ENCODE data around the gene RBM20. TPM values are rescaled to one million over a fixed set of nuclear protein-coding genes. Genes with fewer than 3 reads are reported as not detected.
A peak's percentile ranks its signal among the peaks of the same experiment; 100 is the strongest.
"Not testable (repeated sequence)": the region's sequence is repeated elsewhere in the genome, so short reads cannot be mapped to it uniquely, and the experiment has no call there.

RBM20 gene
- total RNA-seq, 1 donor from 2014 or later, result 2.0 TPM

DNA sequence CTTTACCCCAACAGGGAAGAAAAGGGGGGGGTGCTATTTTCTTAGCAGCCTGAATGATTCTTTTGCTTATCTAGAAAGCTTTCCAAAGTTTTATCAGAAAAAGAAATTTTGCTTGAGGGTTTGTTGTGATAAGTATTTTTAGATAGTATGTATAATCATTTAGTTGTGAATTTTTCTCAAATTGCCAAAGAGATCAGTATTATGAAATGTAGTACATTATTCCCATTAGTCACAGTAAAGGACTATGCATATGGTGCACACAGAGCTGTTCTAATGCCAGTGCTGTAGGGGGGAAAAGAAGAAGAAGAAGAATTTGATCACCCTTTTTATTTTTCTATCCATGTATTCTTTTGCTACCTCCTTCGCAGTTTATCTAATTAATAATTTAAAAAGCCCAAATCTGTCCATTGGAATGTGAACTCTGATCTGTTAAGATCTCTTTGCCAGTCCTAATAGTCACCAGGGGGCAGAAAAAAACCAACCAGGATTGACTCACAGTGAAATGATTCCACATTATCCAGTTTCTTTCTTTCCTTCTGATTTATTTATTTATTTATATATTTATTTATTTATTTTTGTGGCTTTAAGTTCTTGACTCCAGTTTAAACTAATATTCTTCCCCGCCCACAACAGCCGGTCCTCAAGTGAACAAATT lies 4.7 kb downstream of the RBM20 start:
- DNase-seq (ENCODE audit: low read depth in 2 of 2), result no peak

DNA sequence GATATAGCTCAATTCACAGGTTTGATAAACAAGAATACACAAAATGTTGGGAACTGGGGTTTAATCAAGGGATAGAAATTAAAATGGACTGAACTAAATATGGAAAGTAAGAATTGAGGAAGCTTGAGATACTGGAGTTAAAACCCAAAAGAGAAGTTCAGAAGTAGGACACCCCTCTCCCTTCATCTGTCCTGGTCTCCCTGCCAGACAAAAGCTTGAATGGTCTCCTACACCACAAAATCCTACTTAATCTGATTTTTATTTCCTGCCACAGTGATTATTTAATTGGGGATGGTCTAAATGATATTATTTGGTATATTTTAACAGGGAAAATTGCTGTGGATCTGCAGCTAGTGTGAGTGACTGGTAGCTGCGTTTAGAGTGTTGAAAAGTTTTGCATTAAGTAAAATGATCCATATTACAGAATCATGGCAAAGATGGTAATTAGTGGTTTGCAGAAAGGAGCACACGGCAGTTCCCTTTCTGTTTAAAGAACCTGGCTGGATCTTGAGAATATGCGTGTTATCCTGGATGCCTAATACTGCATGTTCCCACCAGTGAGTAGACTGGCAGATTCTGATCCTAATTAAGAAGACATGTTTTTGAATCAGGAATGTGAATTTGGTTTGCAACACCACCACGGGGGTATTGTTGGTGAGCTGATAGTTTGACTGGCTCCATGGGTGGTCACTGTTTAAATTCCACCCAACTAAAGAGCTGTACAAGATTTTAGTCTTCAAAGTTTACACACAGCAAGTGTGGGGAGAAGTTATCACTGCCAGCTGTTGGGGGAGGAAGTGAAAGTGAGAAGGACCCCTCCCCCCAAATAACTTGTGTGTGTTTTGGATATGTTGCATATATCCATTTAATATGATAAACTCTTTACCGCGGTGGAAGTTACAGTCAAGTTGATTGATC lies 5.5 kb downstream of the RBM20 start:
- no peak for DNase-seq (ENCODE audit: low read depth in 2 of 2)

DNA sequence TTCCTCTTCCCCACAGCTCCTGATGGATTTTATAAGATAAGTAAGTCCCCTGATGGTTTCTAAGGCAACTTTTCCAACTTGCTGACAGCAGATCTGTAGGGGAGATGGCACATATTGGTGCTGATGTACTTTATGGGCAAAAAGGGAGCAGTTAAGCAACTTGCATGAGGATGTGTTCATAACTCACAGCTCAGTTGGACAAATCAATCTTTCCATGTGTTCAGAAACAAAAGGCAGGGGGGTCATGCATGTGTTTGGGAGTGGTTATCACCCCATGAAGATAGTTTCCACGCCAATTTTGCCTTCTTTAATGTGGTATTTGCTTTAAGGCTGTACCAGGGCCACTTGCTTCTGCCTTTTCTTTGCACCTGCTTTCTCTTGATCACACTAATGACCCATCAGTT lies 6.1 kb downstream of the RBM20 start:
- DNase-seq (ENCODE audit: low read depth in 2 of 2), result no peak

DNA sequence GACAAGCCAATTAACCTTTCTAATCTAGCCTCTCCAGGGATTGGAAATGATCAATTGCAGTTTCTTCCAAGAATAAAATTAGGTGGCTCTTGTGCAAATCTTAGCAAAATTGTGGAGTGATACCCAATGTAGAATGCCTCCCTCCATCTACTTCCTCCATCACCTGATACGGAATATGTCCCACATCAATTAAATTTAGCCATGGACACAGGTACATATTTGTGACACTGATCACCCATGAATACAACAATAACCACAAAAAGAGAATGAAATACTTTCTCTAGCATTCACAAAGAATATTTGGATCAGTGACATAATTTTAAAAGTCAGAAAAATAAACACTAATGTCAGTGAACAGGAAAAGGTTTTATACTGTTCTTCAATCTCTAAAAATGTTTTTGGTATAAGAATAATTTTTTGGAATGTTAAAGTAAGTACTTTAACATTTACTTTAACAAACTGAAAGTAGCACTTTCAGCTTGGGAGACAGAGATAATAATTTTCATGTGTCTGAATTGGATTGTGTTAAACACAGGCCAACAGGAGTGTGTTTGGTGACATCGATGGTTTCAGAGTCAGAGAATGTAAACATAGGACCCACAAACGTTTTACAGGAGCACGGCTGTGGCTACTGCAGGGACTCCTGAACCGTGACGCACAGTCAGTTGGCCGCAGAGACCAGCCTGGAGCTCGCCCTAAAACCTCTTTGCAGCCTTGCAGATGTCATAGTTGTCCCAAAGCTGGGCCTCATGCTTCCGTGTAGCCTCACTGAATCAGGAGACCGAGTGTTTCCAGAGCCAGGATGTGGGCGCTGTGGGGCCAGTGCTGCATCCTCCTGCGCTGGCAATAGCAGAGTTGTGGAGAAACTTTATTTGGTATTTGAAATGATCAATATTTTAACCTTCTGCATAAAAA lies 7.2 kb downstream of the RBM20 start:
- peak in 1 of 2 donors; percentile 37 for DNase-seq (ENCODE audit: low read depth in 2 of 2)

DNA sequence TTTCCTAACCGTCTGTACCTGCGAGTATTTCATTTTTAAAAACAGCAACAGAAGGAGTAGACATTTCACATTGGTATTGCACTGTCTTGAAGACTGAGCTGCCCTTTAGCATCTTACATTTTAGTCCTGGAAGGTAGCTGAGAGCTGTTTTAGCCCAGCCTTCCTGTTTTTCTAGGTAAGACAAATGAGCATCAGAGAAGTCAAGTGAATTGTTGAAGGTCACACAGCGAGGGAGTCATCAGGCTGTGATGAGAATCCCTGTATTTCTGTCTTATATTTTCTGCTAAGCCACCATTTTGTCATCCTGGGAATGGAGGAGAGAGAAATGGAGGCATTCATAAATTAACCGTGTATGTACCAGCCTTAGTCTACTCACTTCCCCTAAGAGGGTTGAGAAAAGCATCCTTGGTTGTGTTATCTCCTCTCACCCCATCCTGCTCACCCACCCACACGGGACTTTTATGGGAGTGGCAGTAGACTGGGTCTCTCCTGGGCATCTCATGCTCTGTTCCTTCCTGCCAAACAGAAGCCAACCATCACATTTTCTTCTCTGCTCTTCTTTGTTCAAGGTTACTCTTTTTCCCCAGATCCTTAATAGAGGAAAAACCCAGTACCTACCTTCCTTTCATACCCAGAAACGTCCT lies 8.5 kb downstream of the RBM20 start:
- DNase-seq (ENCODE audit: low read depth in 2 of 2), result no peak

DNA sequence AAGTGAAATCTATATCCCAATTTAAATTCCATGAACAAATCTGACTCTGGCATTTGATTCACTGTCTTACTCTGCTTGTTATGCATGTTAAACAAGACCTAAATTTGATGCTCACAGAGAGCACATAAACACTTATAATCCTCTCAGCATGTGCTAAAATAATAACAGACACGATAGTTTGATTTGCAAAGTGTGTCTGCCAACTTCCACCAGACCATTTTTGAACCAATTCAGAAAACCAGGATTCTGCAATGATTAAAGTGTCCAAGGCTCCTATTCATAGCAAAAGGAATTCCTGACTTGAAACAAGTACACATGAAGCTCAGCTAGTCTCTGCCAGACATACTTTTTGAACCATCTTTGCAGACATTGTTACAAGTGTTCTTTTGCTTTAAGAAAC lies 11.2 kb downstream of the RBM20 start:
- no peak for DNase-seq (ENCODE audit: low read depth in 2 of 2)

DNA sequence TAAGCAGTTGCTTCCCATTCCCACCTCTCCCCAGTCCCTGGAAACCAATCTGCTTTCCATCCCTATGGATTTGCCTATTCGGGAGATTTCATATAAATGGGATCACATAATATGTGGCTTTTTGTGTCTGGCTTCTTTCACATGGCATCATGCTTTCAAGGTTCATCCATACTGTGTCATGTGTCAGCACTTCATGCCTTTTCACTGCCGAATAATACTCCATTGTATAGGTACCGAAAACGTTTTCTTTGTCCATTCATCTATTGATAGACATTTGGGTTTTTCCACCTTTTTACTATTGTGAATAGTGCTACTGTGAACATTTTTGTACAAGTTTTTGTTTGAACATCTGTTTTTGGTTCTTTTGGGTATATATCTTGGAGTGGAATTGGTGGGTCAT lies 12.5 kb downstream of the RBM20 start:
- no peak for DNase-seq (ENCODE audit: low read depth in 2 of 2)

DNA sequence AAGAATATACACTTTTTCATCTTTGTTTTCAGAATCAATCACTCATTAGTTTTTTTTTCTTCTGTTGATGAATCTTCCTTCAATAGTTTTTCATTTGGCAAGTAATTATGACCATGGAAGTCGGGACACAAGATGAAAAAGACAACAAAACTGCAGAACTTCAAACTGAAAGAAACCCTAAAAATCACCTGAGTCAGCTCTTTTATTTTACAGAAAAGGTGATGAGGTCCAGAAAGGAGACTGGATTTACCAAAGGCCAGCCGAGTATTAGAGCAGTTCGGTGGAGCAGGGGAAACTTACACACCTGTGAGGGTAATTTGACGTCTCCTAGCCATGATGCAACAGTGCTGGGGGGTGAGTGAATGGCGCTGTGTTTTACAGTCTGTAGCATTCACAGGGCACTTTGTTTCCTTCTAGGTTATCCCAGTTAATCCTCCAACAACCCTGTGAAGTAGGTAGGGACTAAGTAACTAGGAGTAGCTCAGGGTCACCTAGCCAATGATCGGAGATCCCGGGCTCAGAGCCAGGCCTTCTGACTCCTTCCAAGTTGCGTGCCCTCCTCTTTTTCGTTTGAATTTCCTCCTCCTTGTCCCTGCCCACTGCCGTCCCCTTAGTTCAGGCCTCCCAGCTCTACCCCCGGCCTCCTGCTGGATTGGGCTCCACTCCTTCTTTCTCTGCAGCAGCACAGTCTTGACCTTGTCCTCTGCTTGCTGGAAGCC lies 14.0 kb downstream of the RBM20 start:
- DNase-seq (ENCODE audit: low read depth in 2 of 2), result no peak

DNA sequence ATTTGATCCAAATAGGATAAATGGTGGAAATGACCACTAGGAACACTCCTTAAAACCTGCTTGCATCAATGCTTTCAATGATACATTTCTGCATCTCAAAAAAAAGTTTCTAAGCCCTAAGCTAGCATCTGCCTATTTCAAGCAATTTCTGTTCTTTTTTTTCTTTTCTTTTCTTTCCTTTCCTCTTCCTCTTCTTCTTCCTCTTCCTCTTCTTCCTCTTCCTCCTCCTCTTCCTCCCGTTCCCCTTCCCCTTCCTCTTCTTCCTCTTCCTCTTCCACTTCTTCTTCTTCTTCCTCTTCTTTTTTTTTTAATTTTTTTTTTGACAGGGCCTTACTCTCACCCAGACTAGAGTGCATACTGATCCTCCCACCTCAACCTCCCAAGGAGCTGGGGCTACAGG lies 15.4 kb downstream of the RBM20 start:
- DNase-seq (ENCODE audit: low read depth in 2 of 2), result no peak

DNA sequence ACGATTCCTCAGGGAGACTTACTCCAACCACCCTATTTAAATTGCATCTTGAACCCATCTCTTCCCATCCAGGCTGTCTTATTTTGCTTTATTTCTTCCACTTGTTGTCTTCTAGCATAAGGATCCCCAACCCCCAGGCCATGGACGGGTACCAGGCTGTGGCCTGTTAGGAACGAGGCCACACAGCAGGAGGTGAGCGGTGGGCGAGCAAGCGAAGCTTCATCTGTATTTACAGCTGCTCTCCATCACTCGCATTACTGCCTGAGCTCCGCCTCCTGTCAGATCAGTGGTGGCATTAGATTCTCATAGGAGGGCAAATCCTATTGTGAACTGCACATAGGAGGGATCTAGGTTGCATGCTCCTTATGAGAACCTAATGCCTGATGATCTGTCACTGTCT lies 16.2 kb downstream of the RBM20 start:
- DNase-seq (ENCODE audit: low read depth in 2 of 2), result not testable (repeated sequence)

DNA sequence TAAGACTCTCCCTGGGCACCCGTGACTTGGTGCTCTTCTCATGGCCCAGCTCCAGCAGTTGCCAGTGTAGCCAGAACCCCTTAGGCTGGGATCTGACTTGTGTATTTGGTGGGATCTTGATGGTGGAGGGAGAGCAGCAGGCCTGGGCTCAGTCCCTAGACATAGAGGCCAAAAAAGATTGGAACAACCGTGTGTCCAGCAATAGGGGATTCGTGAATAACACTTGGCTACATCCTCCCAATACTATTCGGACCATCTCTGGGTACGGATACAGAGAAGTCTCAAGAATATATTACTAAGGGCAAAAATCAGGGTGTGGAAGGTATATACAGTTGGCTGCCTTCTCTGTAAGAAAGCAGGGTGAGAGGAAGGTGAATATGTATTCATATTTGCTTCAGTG lies 17.2 kb downstream of the RBM20 start:
- no peak for DNase-seq (ENCODE audit: low read depth in 2 of 2)

DNA sequence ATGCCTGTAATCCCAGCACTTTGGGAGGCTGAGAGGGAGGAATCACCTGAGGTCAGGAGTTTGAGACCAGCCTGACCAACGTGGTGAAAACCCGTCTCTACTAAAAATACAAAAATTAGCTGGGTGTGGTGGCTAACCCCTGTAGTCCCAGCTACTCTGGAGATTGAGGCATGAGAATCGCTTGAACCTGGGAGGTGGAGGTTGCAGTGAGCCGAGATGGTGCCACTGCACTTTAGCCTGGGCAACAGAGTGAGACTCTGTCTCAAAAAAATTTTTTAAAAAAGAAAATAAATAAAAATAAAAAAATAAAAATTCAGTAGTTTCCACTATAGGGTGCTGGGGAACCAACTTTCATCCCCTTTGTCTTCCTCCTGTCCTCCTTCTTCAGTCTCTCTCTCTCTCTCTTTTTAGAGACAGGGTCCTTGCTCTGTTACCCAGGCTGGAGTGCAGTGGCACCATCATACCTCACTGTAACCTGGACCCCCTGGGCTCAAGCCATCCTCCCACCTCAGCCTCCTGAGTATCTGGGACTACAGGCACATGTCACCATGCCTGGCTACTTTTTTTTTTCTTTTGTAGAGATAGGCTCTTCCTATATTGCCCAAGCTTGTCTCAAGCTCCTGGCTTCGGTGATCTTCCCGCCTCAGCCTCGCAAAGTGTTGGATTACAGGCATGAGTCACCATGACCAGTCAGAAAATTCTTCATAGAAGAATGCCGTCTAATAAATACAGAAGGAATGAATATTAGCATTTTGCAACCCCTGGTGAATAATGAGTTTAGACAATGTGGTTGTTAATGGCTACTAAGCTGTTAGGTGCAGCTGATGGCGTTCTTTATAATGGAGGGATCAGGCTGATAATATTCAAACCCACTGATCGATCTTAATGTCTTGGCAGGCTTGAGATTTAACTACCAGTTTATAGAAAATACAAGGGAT lies 20.6 kb downstream of the RBM20 start:
- peak; percentile 11 to 66 for DNase-seq (ENCODE audit: low read depth in 2 of 2)

DNA sequence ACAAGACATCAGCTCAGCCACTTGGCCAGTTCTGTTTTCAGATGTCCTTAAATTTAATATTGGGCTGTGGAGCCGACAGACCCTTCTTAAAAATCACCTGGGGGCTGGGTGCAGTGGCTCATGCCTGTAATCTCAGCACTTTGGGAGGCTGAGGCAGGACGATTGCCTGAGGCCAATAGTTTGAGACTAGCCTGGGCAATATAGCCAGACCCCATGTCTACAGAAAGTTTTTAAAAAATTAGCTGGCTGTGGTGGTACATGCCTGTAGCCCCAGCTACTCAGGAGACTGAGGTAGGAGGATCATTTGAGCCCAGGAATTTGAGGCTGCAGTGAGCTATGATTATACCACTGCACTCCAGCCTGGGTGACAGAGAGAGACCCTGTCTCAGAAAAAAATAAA lies 22.1 kb downstream of the RBM20 start:
- DNase-seq (ENCODE audit: low read depth in 2 of 2), result not testable (repeated sequence)

DNA sequence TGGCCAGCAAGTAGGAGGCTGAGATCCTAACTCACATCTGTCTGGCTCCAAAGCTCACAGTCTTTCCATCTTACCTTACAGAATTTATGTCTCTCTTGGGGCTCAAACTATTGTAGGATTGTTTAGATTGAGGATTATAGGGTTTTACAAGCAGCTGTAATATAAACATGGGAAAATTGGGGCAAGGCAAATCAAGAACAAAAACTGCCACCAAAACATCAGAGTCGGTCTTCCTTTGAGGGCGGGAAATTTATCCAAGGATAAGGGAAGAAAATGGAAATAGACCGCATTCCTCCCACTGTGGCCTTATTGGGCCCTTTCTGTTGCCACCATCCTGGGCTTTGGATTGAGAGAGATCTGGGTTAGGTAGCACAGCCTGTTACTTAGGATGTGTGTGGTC lies 22.5 kb downstream of the RBM20 start:
- DNase-seq (ENCODE audit: low read depth in 2 of 2), result no peak

DNA sequence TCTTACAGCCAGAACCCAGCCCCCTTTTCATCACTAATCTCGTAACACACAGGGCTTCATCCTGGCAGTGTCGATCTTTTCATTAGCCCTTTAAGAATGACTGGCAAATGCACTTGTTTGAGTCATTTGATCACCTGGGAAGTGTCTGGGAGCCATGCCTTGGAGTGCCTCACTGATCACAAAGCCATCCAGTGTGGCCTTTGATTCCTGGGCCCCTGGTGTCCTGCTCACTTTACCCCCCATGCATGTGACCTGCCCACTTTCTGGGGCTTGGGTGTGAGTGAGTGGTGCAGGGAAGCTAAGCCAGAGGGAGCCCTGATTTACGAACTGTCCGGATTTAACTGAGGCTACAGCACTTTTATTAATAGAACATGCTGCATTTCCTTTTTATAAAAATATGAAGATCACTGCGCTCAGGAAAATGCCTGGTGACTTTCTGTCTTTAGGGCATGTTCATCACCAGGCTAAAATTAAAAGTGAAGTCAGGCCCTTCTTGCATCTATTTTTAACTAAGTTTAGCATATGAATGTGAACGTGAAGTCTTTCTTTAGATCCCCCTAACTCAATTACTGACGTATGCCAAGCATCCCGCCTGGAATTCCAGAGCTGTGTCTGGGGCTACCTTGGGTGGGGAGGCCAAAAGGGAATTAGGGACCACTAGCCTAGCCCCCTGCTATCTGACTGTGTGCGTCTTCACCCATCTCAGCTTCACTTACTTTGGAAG lies 23.6 kb downstream of the RBM20 start:
- no peak for DNase-seq (ENCODE audit: low read depth in 2 of 2)

DNA sequence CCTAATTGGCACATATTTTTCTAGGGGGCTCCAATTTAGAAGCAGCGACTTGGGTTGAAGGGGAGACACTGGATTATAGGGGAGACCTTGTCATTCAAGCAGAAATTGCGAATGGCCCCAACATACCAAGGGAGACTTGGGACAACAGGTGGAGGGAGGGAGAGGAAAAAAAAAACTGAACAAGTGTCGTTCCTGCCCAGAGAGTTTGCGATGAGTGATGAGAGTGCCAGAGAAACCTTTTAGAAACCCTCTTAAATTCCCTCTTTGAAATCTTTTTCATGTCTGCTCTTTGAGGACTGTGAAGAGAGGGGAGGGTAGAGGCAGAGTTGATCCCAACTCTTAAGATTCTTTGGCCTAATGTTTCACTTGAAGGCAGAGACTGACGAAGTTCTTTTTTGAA lies 24.3 kb downstream of the RBM20 start:
- DNase-seq (ENCODE audit: low read depth in 2 of 2), result no peak

DNA sequence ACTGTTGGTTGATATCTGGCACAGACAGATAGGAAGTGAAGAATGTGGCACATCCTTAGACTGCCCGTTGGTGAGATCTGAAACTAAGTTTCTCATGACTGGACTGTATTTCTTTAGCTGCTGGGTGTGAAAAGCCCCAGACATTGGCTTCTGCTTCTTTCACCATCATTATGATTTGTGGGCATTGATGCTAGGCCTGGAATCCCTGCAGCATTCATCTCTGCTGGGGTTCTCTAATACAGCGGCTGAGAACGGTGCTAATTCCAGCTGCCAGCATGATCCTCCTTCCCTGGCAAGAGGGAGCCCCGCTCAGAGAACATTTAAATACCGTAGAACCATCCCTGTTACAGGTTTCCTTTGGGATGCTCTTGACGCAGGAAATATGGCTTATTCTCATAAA lies 26.2 kb downstream of the RBM20 start:
- no peak for DNase-seq (ENCODE audit: low read depth in 2 of 2)

DNA sequence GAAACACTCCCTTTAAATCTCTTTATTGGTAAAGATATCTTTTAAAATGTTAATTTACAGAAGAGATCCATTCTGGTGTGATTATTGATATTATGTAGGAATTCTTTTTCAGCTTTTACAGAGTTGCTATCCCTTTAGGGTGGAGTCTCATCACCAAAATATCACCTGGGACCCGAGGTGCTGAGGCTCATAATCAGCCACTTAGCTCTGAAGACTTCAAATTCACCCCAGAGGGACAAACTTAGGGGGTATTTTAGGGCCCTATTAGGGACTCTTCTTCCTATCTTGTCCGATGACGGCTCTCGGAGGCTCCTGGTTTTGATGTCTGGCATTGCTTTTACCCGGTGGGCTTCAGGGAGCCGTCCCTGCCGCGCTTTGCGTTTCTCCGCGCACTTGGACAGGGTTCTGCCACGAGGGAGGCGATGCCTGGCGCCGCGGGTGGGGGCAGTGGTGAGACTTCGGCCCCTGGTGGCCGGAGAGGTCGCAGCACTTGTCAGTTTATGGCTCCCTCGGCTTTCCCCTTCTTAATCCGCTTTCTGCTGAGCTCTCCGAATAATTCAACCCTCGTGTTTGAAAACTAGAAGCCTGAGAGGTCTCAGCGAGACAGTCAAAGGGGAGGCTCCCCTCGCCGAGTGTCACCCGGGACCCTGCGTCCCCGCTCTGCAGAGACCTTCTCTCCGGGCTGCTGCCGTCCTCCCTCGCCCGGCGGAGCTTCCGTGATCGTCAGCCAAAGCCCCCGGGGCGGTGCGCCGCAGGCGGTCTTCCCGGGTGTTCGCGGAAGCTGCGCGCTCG lies 27.8 kb downstream of the RBM20 start:
- peak; percentile 80 to 81 for DNase-seq (ENCODE audit: low read depth in 2 of 2)

Measured in lung microvascular endothelial cell (primary cell).